SIG-M5 treated with dmso at 0.1 percent for 504 hours (cell line): ENCODE data around the gene SUPT7L.
"Not testable (repeated sequence)": the region's sequence is repeated elsewhere in the genome, so short reads cannot be mapped to it uniquely, and the experiment has no call there.

ENCODE experiments used
- DNase-seq: peaks from one replicate; lab custom pipeline; 2025; ENCODE audit not compliant: unreplicated experiment; lab: John Stamatoyannopoulos, UW

SUPT7L gene

GRCh38 chr2:27685577-27685976 lies 22.2 kb upstream of the SUPT7L start:
- no peak for DNase-seq

- DNase-seq = not testable (repeated sequence)
Observed at GRCh38 chr2:27685006-27685405, 21.6 kb upstream of the SUPT7L start.

GRCh38 chr2:27683390-27684071 lies 20.1 kb upstream of the SUPT7L start:
- peak; percentile 94 for DNase-seq

- DNase-seq = not testable (repeated sequence)
Observed at GRCh38 chr2:27682334-27682771, 18.9 kb upstream of the SUPT7L start.

- no peak for DNase-seq
Observed at GRCh38 chr2:27681841-27682240, 18.4 kb upstream of the SUPT7L start.

- DNase-seq = no peak
Observed at GRCh38 chr2:27680571-27680970, 17.2 kb upstream of the SUPT7L start.

- DNase-seq = no peak
Observed at GRCh38 chr2:27672723-27673486, 9.5 kb upstream of the SUPT7L start.

- no peak for DNase-seq
Observed at GRCh38 chr2:27671235-27671634, 7.8 kb upstream of the SUPT7L start.

- peak; percentile 23 for DNase-seq
Observed at GRCh38 chr2:27667446-27667845, 4.0 kb upstream of the SUPT7L start.

- DNase-seq = peak; percentile 58
Observed at GRCh38 chr2:27664622-27665363, 1.4 kb upstream of the SUPT7L start.

GRCh38 chr2:27664154-27664574 lies 750 bp upstream of the SUPT7L start:
- DNase-seq = no peak

- DNase-seq = no peak
Observed at GRCh38 chr2:27661371-27661770, 2.0 kb downstream of the SUPT7L start.

GRCh38 chr2:27655155-27655951 lies 8.1 kb downstream of the SUPT7L start:
- DNase-seq = no peak

GRCh38 chr2:27653397-27653796 lies 10.0 kb downstream of the SUPT7L start:
- DNase-seq = no peak

GRCh38 chr2:27652790-27653189 lies 10.6 kb downstream of the SUPT7L start:
- DNase-seq = no peak

- DNase-seq = no peak
Observed at GRCh38 chr2:27652341-27652740, 11.1 kb downstream of the SUPT7L start.

- DNase-seq = no peak
Observed at GRCh38 chr2:27651056-27651455, 12.4 kb downstream of the SUPT7L start.

- DNase-seq = no peak
Observed at GRCh38 chr2:27647737-27648136, 15.7 kb downstream of the SUPT7L start.

GRCh38 chr2:27647289-27647688 lies 16.1 kb downstream of the SUPT7L start:
- DNase-seq = no peak

GRCh38 chr2:27645197-27645596 lies 18.2 kb downstream of the SUPT7L start:
- no peak for DNase-seq

- no peak for DNase-seq
Observed at GRCh38 chr2:27640722-27641245, 22.6 kb downstream of the SUPT7L start.
